MCF 10A (cell line): ENCODE results near the gene PIK3C2G. TPM values are rescaled to one million over a fixed set of nuclear protein-coding genes. Genes with fewer than 3 reads are reported as not detected.

Source experiments
- BruUV-seq: library from RNA; stranded (reverse); fragments of 400-500 nt; replicated peaks from 2 replicates; lab custom pipeline; 2021; lab: Mats Ljungman, UMichigan
- CTCF ChIA-PET: fragments of 300-600 bp; sonication (Branson Sonifier 250); formaldehyde crosslinking; extraction: SDS; loops from one replicate; lab custom pipeline; 2021; ENCODE audit warnings: antibody characterized with exemption, inconsistent platforms; lab: Yijun Ruan, JAX
- POLR2A ChIA-PET: fragments of 300-600, 350-650 bp; sonication (Branson Sonifier 250); formaldehyde crosslinking; extraction: SDS; loops from one replicate; lab custom pipeline; 2020; ENCODE audit warnings: antibody characterized with exemption, inconsistent platforms; lab: Yijun Ruan, JAX
- DNase-seq: peaks from one replicate; pipeline ENCODE4 v3.0.0-alpha.2; 2018; ENCODE audit not compliant: unreplicated experiment
- H3K27ac Mint-ChIP-seq: one replicate; pipeline ENCODE4 v1.8.0; 2022; ENCODE audit warnings: mild to moderate bottlenecking, low read depth, mixed read lengths; ENCODE audit not compliant: unreplicated experiment
- H3K27me3 Mint-ChIP-seq: one replicate; pipeline ENCODE4 v1.8.0; 2022; ENCODE audit warnings: mixed read lengths; ENCODE audit not compliant: insufficient read depth, unreplicated experiment
- H3K36me3 Mint-ChIP-seq: one replicate; pipeline ENCODE4 v1.8.0; 2022; ENCODE audit warnings: mild to moderate bottlenecking, moderate library complexity, mixed read lengths; ENCODE audit not compliant: insufficient read depth, unreplicated experiment
- H3K4me1 Mint-ChIP-seq: one replicate; pipeline ENCODE4 v1.8.0; 2022; ENCODE audit warnings: mixed read lengths; ENCODE audit not compliant: insufficient read depth, unreplicated experiment
- H3K4me3 Mint-ChIP-seq: one replicate; pipeline ENCODE4 v1.8.0; 2022; ENCODE audit warnings: mild to moderate bottlenecking, moderate library complexity, mixed read lengths; ENCODE audit not compliant: unreplicated experiment
- H3K9me3 Mint-ChIP-seq: one replicate; pipeline ENCODE4 v1.8.0; 2022; ENCODE audit warnings: mixed read lengths; ENCODE audit not compliant: unreplicated experiment
- CTCF ChIP-seq: fragments of 200-600 bp; IDR thresholded peaks from one replicate; pipeline ENCODE4 v1.8.0; 2022; ENCODE audit warnings: antibody characterized with exemption, mild to moderate bottlenecking; ENCODE audit not compliant: unreplicated experiment
- intact Hi-C: fragments of 100-400 bp; cut with micrococcal nuclease; formaldehyde crosslinking; loops from 2 replicates; pipeline ENCODE4 v1.14.1; 2022
- total RNA-seq: library from RNA; stranded (reverse); gene quantifications from 2 replicates; pipeline ENCODE4 v1.2.3, GENCODE V29; 2022

PIK3C2G gene
- total RNA-seq, 1 experiment from 2014 or later, result 10.6 TPM

- DNase-seq, result no peak
- Mint-ChIP-seq H3K27me3 (no peaks in the 10 kb centered on the region), H3K36me3 (peaks cover 7% of the 10 kb centered on the region), H3K9me3 (no peaks in the 10 kb centered on the region), H3K27ac (no peak overlapping the region), H3K4me3 (no peak overlapping the region), H3K4me1 (no peaks in the 10 kb centered on the region)
- no peak for TF ChIP-seq CTCF
- ChIA-PET POLR2A (no interaction called here), CTCF (no interaction called here)
- BruUV-seq, result no TSS peak
- intact Hi-C loops, result no loop called here
These were observed 309.2 kb downstream of the PIK3C2G start for GRCh38 chr12:18570543-18570942.

- H3K9me3 Mint-ChIP-seq, result no peaks in the 10 kb centered on the region
- no peaks in the 10 kb centered on the region for H3K27me3 Mint-ChIP-seq
- BruUV-seq, result no TSS peak
- H3K36me3 Mint-ChIP-seq, result no peaks in the 10 kb centered on the region
- H3K27ac Mint-ChIP-seq, result no peak overlapping the region
- no peaks in the 10 kb centered on the region for H3K4me1 Mint-ChIP-seq
- no peak for TF ChIP-seq CTCF
- POLR2A ChIA-PET, result no interaction called here
- no peak overlapping the region for H3K4me3 Mint-ChIP-seq
- intact Hi-C loops, result no loop called here
- CTCF ChIA-PET, result no interaction called here
- no peak for DNase-seq
These were observed 314.8 kb downstream of the PIK3C2G start for GRCh38 chr12:18576104-18576626.

GRCh38 chr12:18576648-18577047, 315.3 kb downstream of the PIK3C2G start:
- ChIA-PET POLR2A (no interaction called here), CTCF (no interaction called here)
- intact Hi-C loops, result no loop called here
- Mint-ChIP-seq H3K9me3 (no peaks in the 10 kb centered on the region), H3K4me3 (no peak overlapping the region), H3K27ac (no peak overlapping the region), H3K4me1 (no peaks in the 10 kb centered on the region), H3K36me3 (no peaks in the 10 kb centered on the region), H3K27me3 (no peaks in the 10 kb centered on the region)
- no peak for DNase-seq
- BruUV-seq, result no TSS peak
- no peak for TF ChIP-seq CTCF

- ChIA-PET POLR2A (no interaction called here), CTCF (interaction anchor here (0.6 kb wide), 1 partner anchor 368 kb away, joined by 3 read pairs; no protein-coding TSS in a partner anchor)
- BruUV-seq, result no TSS peak
- no peaks in the 10 kb centered on the region for H3K4me1 Mint-ChIP-seq
- H3K9me3 Mint-ChIP-seq, result no peaks in the 10 kb centered on the region
- no peak overlapping the region for H3K4me3 Mint-ChIP-seq
- intact Hi-C loops, result no loop called here
- H3K27me3 Mint-ChIP-seq, result no peaks in the 10 kb centered on the region
- no peak for TF ChIP-seq CTCF
- no peak overlapping the region for H3K27ac Mint-ChIP-seq
- peak; percentile 31 for DNase-seq
- no peaks in the 10 kb centered on the region for H3K36me3 Mint-ChIP-seq
These were observed 316.9 kb downstream of the PIK3C2G start for GRCh38 chr12:18578191-18578590.
